AG04449 (cell line): Measurements from ENCODE around the gene BLOC1S3.

ENCODE experiments used
- CTCF ChIA-PET: fragments of 350-600 bp; formaldehyde crosslinking; extraction: SDS; loops from one replicate; lab custom pipeline; 2021; ENCODE audit warnings: antibody characterized with exemption; lab: Yijun Ruan, JAX
- POLR2A ChIA-PET: fragments of 400-600, 350-600 bp; formaldehyde crosslinking; extraction: SDS; loops from one replicate; lab custom pipeline; 2020; ENCODE audit warnings: antibody characterized with exemption, inconsistent platforms; lab: Yijun Ruan, JAX
- DNase-seq: peaks from one replicate; pipeline ENCODE4 v3.0.0-alpha.2; 2010; ENCODE audit warnings: low read depth, low spot score
- H3K4me3 ChIP-seq: 2 replicates; pipeline ENCODE4 v1.5.1; 2011; ENCODE audit warnings: low read depth, mild to moderate bottlenecking, control low read depth, low read length
- CTCF ChIP-seq: IDR thresholded peaks from one replicate; pipeline ENCODE4 v1.5.1; 2011; ENCODE audit warnings: mild to moderate bottlenecking, moderate library complexity, low read length, control low read depth, inconsistent platforms; ENCODE audit not compliant: insufficient read depth; ENCODE audit errors: missing control alignments

Gene BLOC1S3

DNA sequence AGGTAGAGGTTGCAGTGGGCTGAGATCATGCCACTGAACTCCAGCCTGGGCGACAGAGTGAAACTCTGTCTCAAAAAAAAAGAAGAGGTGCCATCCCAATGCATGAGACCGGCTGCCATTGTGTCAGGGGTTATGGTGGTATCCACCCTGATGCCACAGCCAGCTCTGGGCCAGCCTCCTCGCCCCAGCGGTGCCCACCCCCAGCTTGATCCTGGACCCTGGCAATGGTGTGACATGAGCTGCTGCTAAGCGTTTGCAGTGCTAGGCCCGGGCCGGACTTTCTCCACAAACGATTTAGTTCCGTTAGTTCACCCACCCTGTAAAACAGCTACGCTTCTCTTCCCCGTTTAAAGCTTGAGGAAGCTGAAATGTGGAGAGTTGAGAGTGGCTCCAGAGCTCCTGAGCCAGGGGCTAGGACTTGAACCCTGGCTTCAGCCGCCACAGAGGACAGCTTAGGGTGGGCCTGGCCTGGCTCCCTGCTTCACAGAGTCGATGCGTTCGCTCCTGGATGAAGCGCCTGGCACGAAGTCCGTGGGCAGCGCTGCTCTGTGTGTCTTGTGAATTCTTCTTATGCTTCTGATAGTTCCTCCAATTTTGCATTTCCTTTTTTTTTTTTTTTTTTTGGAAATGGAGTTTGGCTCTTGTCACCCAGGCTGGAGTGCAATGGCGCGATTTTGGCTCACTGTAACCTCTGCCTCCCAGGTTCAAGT, 43.3 kb upstream of the BLOC1S3 start:
- no peak for TF ChIP-seq CTCF
- CTCF ChIA-PET = interaction anchor here (1.0 to 5.3 kb wide), 3 partner anchors 10 to 112 kb away, joined by 3 to 50 read pairs (median 4); no protein-coding TSS in a partner anchor
- POLR2A ChIA-PET = interaction anchor here (0.5 kb wide), 1 partner anchor 55 kb away, joined by 3 read pairs; no protein-coding TSS in a partner anchor
- no peak for DNase-seq
- H3K4me3 ChIP-seq = no peak overlapping the region

DNA sequence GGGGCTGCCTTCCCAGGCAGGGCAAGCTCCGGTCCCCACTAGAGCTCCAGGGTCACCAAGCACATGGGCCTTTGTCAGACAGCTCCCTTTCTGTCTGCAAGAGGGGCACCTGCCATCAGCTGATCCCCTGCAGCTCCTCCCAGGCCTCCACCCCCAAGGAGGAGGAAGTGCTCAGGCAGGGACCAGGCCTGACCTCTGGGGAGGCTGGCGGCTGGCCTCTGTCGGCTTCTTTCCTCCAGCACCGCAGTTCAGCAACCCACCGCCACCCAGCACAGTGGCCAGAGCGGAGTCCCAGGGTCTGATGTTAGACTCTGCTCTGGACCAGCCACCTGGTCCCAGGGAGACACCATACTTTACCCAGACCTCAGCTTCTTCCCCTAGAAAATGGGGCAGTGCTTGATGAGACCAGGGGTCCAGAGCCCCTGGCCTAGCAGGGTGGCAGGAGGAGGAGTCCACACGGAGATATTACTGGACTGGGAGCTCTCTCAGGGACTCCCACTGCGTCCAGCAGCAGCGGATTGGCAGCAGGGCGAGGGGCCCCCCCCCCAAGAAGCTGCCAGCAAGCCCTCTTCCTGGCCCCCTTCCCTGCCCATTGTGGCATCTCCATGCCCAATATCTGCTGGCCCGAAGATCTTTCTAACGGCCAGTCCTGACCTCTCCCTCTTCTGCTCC, 41.9 kb upstream of the BLOC1S3 start:
- ChIA-PET POLR2A (no interaction called here), CTCF (interaction anchor here (1.0 to 5.3 kb wide), 5 partner anchors 11 to 111 kb away, joined by 3 to 50 read pairs (median 4); no protein-coding TSS in a partner anchor)
- DNase-seq = no peak
- TF ChIP-seq CTCF = no peak
- H3K4me3 ChIP-seq = no peak overlapping the region

- H3K4me3 ChIP-seq = no peak overlapping the region
- DNase-seq = no peak
- ChIA-PET POLR2A (no interaction called here), CTCF (interaction anchor here (1.5 to 5.3 kb wide), 3 partner anchors 11 to 14 kb away, joined by 4 to 50 read pairs (median 5); no protein-coding TSS in a partner anchor)
- no peak for TF ChIP-seq CTCF
Observed at GRCh38 chr19:45137179-45137761, 41.3 kb upstream of the BLOC1S3 start.

DNA sequence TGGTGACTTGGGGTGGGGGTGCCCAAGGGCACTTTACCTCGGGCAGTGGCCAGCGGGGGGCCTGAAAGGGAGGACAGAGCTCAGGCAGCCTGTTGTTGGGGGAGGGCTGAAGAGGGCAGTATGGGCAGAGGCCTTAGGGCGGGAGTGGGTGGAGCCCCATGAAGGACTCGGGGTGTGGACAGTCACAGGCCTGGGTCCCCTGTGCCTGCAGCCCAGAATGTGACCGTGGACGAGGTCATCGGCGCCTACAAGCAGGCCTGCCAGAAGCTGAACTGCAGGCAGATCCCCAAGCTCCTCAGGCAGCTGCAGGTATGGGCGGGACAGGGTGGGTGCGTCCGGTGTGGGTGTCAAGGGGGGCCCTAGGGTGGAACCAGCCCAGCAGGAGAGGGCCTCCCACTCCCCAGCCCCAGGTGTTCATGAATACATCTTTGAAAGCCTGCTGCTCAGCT, 40.3 kb upstream of the BLOC1S3 start:
- POLR2A ChIA-PET = no interaction called here
- no peak for DNase-seq
- H3K4me3 ChIP-seq = no peak overlapping the region
- CTCF ChIA-PET = interaction anchor here (1.9 to 5.3 kb wide), 2 partner anchors 10 to 13 kb away, joined by 5 to 50 read pairs; no protein-coding TSS in a partner anchor
- no peak for TF ChIP-seq CTCF

DNA sequence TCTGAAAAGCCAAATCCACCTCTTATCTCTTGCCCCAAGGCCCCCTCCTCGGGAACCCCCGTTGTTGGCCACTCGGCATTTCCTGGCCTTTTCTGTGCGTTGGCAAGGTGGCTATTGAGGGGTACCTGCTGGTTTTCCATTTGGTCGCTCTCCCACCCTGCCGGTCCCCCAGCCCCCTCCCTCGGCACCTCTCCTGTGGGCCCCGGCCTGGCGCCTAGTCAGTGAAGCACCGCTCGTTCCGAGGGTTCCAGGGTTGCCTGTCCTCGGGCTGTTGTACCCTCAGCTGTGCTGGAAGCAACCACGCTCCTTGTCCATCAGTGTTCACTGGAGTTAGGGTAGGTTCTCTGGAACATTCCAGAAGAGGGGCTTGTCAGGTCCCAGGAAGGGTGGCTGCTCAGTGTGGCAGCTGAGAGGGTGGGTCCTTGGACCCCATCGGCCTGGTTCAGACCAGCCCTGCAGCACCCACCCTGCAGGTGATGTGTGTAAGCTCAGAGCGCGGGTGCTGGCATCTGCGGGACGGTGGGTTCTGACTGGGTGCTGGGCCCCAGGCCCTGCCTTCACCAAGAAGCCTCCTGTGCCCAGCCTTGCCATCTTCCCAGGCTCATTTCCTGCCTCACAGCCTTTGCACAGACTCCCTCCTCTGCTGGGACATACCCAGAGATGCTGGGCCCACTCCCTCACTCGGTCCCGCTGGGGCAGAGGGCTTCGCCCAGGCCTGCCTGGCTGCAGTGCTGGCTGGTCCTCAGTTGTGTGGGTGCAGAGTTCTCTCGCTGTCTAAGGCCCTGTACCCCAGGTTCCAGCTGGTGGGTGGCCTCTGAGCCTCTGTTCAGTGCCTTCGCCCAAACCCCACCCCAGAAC, 39.1 kb upstream of the BLOC1S3 start:
- TF ChIP-seq CTCF = no peak
- ChIA-PET POLR2A (no interaction called here), CTCF (interaction anchor here (2.1 kb wide), 1 partner anchor 14 kb away, joined by 8 read pairs; no protein-coding TSS in a partner anchor)
- no peak overlapping the region for H3K4me3 ChIP-seq
- no peak for DNase-seq
